Stimulated activated CD4-positive, alpha-beta T cell treated with anti-CD3 and anti-CD28 coated beads, Interleukin-2, amount 100 ng/mL, for 4 hours (primary cell): ENCODE measurements around the gene MXI1.
"Not testable (repeated sequence)": the region's sequence is repeated elsewhere in the genome, so short reads cannot be mapped to it uniquely, and the experiment has no call there.

Experiments used
- DNase-seq: peaks from one replicate; pipeline ENCODE4 v3.0.0-alpha.2; 2020; ENCODE audit warnings: low read depth

Gene MXI1

GRCh38 chr10:110239892-110240291 lies 32.5 kb downstream of the MXI1 start:
- DNase-seq: no peak

DNA sequence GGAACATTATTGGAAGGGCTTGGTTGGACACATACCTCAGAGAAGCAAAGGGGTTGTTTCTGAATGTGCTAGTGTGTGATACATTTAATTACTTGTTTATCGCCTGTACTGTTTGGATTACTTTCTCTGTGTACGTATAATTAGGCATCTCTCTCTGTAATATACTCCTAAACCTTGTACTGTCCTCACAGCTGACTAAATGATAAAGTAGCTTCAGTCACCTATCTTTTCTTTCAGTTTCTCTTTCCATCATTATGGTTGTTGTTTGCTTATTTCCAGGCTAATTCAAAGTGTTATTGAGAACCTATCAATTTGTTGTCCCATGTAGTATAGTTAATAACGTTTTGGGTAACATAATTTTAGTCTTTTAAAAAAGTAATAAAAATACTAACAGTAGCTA lies 34.0 kb downstream of the MXI1 start:
- DNase-seq: no peak

DNA sequence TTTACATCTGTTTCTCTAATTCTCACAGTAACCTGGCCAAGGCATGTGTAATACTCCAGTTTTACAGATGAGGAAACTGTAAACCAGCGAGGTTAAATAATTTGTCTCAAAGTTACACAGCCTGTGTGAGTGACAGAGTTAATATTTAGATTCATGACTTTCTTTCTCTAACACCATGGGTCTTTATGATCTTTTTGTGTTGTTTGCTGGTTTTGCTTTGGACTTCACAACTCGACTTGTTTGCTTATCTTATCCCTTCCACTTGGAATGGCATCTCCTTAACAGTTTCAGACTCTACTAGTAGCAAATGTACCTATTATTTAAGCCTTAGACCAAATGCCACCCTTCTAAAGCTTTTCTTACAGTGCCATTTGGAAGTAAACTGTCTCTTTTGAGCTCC lies 34.4 kb downstream of the MXI1 start:
- no peak for DNase-seq

- no peak for DNase-seq
Measured at GRCh38 chr10:110242511-110242910, 35.1 kb downstream of the MXI1 start.

- DNase-seq: no peak
Measured at GRCh38 chr10:110244550-110244949, 37.1 kb downstream of the MXI1 start.

DNA sequence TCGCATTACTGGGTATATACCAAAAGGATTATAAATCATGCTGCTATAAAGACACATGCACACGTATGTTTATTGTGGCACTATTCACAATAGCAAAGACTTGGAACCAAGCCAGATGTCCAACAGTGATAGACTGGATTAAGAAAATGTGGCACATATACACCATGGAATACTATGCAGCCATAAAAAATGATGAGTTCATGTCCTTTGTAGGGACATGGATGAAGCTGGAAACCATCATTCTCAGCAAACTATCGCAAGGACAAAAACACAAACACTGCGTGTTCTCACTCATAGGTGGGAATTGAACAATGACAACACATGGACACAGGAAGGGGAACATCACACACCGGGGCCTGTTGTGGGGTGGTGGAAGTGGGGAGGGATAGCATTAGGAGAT lies 40.4 kb downstream of the MXI1 start:
- not testable (repeated sequence) for DNase-seq

- DNase-seq: not testable (repeated sequence)
Measured at GRCh38 chr10:110249489-110249888, 42.1 kb downstream of the MXI1 start.

DNA sequence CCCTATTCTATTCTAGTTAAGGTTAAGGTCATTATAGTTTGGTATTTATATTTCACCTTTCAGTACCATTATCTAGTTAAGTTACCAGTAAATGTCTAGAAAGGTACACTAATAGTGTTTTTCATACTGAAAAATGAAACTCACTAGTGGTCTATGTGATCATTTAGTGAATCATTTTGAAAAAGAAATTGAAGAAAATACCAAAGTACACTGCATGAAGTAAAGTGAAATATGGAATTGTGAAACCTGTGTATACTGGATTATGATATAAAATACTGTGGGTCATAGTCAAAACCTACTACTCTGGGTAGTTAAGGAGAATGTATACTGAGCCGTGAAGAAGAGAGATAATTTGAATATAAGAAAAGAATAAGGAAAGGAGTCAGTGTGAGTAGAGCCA lies 44.0 kb downstream of the MXI1 start:
- not testable (repeated sequence) for DNase-seq

DNA sequence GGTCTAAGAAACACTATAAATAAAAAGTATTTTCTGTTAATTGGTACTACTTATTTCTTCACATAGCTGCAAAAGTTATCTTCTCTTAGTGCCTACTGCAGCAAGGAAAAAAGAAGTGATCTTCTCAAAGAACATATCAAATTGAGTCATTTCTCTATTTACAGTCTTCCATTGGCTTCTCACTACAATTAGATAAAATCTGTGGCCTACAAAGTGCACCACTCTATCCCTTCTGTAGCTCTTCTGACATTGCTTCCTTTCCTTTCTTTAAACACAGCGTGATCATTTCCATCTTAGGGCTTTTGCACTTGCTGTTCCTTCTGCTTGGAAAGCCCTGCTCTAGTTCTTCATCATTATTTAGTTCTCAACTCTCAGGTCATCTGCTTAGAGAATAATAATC lies 44.7 kb downstream of the MXI1 start:
- DNase-seq: no peak

- DNase-seq: no peak
Measured at GRCh38 chr10:110254467-110254866, 47.1 kb downstream of the MXI1 start.

DNA sequence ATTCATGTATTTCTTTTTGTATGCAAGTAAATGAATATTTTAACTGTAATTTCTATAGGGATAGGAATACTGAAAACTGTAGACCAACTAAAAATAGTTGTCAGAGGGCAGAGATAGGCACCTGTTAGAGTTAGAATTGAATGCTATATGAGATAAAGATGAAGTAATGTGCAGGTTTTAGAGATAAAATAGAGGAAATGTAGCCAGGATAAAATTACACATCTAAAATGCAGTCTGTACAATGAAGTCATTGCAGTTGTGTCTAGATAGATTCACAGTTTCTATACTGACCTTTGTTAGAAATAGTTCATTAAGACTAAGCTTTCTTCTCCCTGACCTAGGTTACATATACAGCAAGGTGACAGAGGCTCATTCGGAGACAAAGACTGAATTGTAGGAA lies 51.1 kb downstream of the MXI1 start:
- DNase-seq: no peak

GRCh38 chr10:110259317-110259716 lies 51.9 kb downstream of the MXI1 start:
- no peak for DNase-seq

- no peak for DNase-seq
Measured at GRCh38 chr10:110260746-110261477, 53.5 kb downstream of the MXI1 start.

DNA sequence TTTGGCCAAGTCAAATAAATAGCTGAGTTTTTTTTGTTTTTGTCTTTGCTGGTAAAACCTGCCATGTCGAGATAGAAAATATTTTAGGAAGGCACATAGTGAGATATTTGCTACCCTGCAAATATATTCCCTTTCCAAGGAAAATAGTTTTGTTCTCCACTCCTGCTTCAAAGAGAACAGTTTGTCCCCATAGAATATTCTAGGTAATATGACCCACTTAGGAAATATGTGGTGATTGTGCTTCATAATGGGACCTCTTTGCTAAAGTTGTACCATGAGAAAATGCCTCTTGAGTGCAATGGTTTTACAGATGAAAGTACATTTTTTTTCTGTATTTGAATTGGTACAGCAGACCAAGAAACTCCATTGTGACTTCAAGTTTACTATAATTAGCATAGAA lies 55.8 kb downstream of the MXI1 start:
- no peak for DNase-seq

- DNase-seq: no peak
Measured at GRCh38 chr10:110265573-110266193, 58.3 kb downstream of the MXI1 start.

DNA sequence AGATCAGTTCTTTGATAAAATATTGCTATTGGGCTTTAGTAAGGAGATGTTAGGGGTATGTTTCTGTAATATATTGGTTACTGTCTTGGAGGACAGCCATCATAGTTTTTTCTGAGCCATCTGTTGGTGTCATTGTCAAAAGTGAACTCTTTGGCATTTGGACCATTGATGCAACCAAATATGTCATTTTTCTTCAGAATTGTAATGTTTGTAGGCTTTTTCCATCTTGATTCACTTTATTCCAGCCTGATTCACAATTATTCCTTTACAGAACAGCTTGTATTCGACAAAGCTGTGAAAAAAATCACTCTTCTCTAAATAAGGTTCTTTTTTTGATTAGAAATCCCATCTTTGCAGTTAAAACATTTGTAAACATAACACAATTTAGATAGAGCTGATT lies 59.9 kb downstream of the MXI1 start:
- no peak for DNase-seq

DNA sequence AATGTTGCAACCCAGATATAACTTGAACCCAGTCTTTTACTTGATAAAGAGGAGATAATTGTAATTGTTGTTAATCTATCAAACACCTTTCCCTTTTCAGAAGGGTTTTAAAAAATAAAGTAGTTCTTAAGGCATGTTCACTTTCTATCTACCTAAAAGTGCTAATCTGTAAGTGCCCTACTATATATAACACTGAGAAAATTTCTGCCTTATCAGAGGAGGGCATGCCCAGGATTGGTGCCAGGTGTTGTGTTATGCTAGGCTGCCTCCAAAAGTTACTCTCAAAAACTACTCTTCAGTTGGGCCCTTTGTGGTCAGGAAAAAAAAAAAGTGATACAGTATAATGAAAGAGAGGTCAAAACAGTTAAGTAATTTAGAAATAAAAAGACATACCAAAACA lies 61.0 kb downstream of the MXI1 start:
- DNase-seq: no peak

DNA sequence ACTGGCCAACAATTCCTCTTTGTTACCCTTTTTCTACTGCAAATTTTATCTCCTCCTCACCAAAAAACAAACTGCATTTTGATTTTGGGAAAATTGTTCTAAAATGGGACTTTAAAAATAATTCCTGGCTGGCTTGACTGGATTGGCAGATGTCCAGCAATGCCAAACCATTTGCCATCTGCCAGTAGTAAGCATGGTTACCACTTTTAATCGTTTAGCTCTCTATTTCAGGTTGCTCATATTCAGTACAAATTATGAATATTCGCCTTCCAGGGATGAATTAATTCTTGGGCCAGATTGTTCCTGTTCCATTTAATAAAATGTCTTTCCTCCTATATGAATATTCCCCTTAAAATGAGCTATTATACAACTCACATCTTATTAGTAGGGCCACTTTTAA lies 61.6 kb downstream of the MXI1 start:
- no peak for DNase-seq

GRCh38 chr10:110269374-110270318 lies 62.2 kb downstream of the MXI1 start:
- no peak for DNase-seq

GRCh38 chr10:110272995-110273394 lies 65.6 kb downstream of the MXI1 start:
- not testable (repeated sequence) for DNase-seq

DNA sequence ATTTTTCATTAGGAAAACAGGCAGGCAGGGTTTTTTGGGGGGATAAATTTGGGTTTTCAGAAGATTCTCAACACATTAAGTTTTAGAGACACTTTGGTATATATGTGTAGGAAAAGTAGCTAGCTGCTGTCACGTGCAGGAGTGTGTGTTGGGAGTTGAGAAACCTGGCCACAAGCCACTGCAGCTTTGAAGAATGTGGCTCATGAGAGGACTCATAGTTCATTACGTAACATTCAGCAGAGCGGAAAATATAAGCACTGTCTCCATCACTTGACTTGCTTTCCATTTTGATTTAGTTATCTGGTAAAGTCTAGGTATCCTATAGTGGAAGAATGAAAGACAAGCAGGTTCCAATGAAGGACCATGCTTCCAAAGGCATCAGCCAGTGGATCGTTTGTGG lies 66.1 kb downstream of the MXI1 start:
- peak; percentile 28 for DNase-seq

GRCh38 chr10:110274072-110274627 lies 66.7 kb downstream of the MXI1 start:
- no peak for DNase-seq

DNA sequence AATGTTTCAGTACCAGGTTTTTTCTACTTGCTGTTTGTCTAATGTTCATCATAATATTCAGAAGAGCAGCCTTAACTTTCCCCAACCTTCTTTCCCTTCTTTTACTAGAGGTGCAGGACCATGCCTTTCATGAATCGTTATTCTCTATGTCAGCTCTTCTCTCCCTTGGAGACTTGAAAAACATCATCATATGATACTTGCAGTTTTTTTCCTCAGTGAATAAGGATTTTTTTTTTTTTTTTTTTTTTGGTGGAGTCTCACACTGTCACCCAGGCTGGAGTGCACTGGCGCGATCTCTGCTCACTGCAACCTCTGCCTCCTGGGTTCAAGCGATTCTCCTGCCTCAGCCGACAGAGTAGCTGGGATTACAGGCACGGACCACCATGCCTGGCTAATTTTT lies 67.2 kb downstream of the MXI1 start:
- DNase-seq: no peak
